Uterus (tissue), 4 donors: Measurements from ENCODE around the gene CBLN3. TPM values are rescaled to one million over a fixed set of nuclear protein-coding genes. Genes with fewer than 3 reads are reported as not detected.
A peak's percentile ranks its signal among the peaks of the same experiment; 100 is the strongest.

ENCODE experiments used
- DNase-seq, 2 donors: peaks; one replicate each; pipeline ENCODE4 v3.0.0-alpha.2; 2019 to 2020
- H3K27ac ChIP-seq, 2 donors: fragments of 200-600 bp; sonication (generic); 1 replicate in 1 of 2; 2 replicates in 1 of 2; pipeline ENCODE4 v1.5.1; 2016 to 2018
- H3K27me3 ChIP-seq, 2 donors: fragments of 200-600 bp; sonication (generic); one replicate each; pipeline ENCODE4 v1.5.1; 2018 to 2019; ENCODE audit warnings: control low read depth in 1 of 2
- H3K36me3 ChIP-seq, 2 donors: fragments of 200-600 bp; sonication (generic); one replicate each; pipeline ENCODE4 v1.5.1; 2019; ENCODE audit warnings: control low read depth in 1 of 2
- H3K4me1 ChIP-seq, 2 donors: fragments of 200-600 bp; sonication (generic); one replicate each; pipeline ENCODE4 v1.5.1; 2018 to 2019; ENCODE audit warnings: control low read depth in 1 of 2
- H3K4me3 ChIP-seq, 2 donors: fragments of 200-600 bp; sonication (generic); 1 replicate in 1 of 2; 2 replicates in 1 of 2; pipeline ENCODE4 v1.5.1; 2018 to 2019; ENCODE audit warnings: mild to moderate bottlenecking in 1 of 2
- H3K9me3 ChIP-seq, 2 donors: fragments of 200-600 bp; sonication (generic); one replicate each; pipeline ENCODE4 v1.5.1; 2019; ENCODE audit warnings: control low read depth in 1 of 2
- CTCF ChIP-seq, 4 experiments: fragments of 200-600 bp in 2 of 4; fragments of 450-650 bp in 2 of 4; sonication (generic) in 2 of 4; IDR thresholded peaks; one replicate each; pipeline ENCODE4 v1.5.1; 2016 to 2019; ENCODE audit warnings: antibody characterized with exemption in 4 of 4, mild to moderate bottlenecking in 2 of 4, moderate library complexity in 1 of 4
- POLR2A ChIP-seq, 2 donors: fragments of 450-650 bp; IDR thresholded peaks; one replicate each; pipeline ENCODE4 v1.6.1; 2016; ENCODE audit warnings: antibody characterized with exemption in 2 of 2, mild to moderate bottlenecking in 1 of 2, moderate library complexity in 1 of 2
- intact Hi-C: fragments of 100-400 bp; cut with DNase I; formaldehyde crosslinking; loops from one replicate; pipeline ENCODE4 v1.15.1; 2023; ENCODE audit warnings: low total_unique reads
- total RNA-seq, 4 donors: library from RNA; depleted of rRNA in 3 of 4; stranded (reverse); fragments of >200 nt in 3 of 4; gene quantifications; one replicate each; pipeline versions ENCODE4 v1.1.0 to v1.2.4, GENCODE V29; 2014 to 2023
- donor health status: DM: yes; HTN: yes; CAD: no.

The CBLN3 gene
- total RNA-seq, 4 donors from 2014 or later: 1.3 to 3.3 (median 3.2) TPM; not detected in 1

GRCh38 chr14:24415421-24416253 is 13.8 kb downstream of the CBLN3 start:
- Histone ChIP-seq H3K9me3 (no peaks in the 10 kb centered on the region), H3K4me3 (no peak overlapping the region), H3K27me3 (no peaks in the 10 kb centered on the region), H3K4me1 (no peaks in the 10 kb centered on the region), H3K27ac (no peak overlapping the region), H3K36me3 (no peaks in the 10 kb centered on the region)
- TF ChIP-seq POLR2A (IDR thresholded peaks at IDR 0.05): no peak
- no peak for TF ChIP-seq CTCF (IDR thresholded peaks at IDR 0.05)
- DNase-seq: no peak
- intact Hi-C loops: no loop called here

GRCh38 chr14:24414732-24415420 is 14.6 kb downstream of the CBLN3 start:
- H3K4me3 ChIP-seq: no peak overlapping the region
- no peak for DNase-seq

GRCh38 chr14:24414077-24414476 is 15.4 kb downstream of the CBLN3 start:
- Histone ChIP-seq H3K36me3 (no peaks in the 10 kb centered on the region), H3K9me3 (no peaks in the 10 kb centered on the region), H3K27ac (no peak overlapping the region), H3K4me3 (no peak overlapping the region), H3K27me3 (no peaks in the 10 kb centered on the region), H3K4me1 (no peaks in the 10 kb centered on the region)
- DNase-seq: no peak
- intact Hi-C loops: no loop called here
- TF ChIP-seq POLR2A (IDR thresholded peaks at IDR 0.05) (no peak), CTCF (IDR thresholded peaks at IDR 0.05) (no peak)

More at GRCh38 chr14:24414732-24415420, 14.6 kb downstream of the CBLN3 start:
- no peak for TF ChIP-seq CTCF (IDR thresholded peaks at IDR 0.05)
- no peak for TF ChIP-seq POLR2A (IDR thresholded peaks at IDR 0.05)
- Histone ChIP-seq H3K9me3 (no peaks in the 10 kb centered on the region), H3K4me1 (no peaks in the 10 kb centered on the region), H3K27ac (no peak overlapping the region), H3K27me3 (no peaks in the 10 kb centered on the region), H3K36me3 (no peaks in the 10 kb centered on the region)
- intact Hi-C loops: no loop called here

- DNase-seq: no peak
- H3K4me3 ChIP-seq: no peak overlapping the region
- H3K36me3 ChIP-seq: no peaks in the 10 kb centered on the region
- TF ChIP-seq POLR2A (IDR thresholded peaks at IDR 0.05) (no peak), CTCF (IDR thresholded peaks at IDR 0.05) (peak; percentile 51 to 62 (median 55))
- no peaks in the 10 kb centered on the region for H3K4me1 ChIP-seq
- H3K9me3 ChIP-seq: no peaks in the 10 kb centered on the region
- no peaks in the 10 kb centered on the region for H3K27me3 ChIP-seq
- H3K27ac ChIP-seq: no peak overlapping the region
- intact Hi-C loops: no loop called here
These were observed 17.8 kb downstream of the CBLN3 start for GRCh38 chr14:24411443-24412389.
